Uterus (tissue), 4 donors: ENCODE data around the gene SHISA6. TPM values are rescaled to one million over a fixed set of nuclear protein-coding genes. Genes with fewer than 3 reads are reported as not detected.

Source experiments
- DNase-seq, 2 donors: peaks; one replicate each; pipeline ENCODE4 v3.0.0-alpha.2; 2019 to 2020
- H3K27ac ChIP-seq, 2 donors: fragments of 200-600 bp; sonication (generic); 1 replicate in 1 of 2; 2 replicates in 1 of 2; pipeline ENCODE4 v1.5.1; 2016 to 2018
- H3K27me3 ChIP-seq, 2 donors: fragments of 200-600 bp; sonication (generic); one replicate each; pipeline ENCODE4 v1.5.1; 2018 to 2019; ENCODE audit warnings: control low read depth in 1 of 2
- H3K36me3 ChIP-seq, 2 donors: fragments of 200-600 bp; sonication (generic); one replicate each; pipeline ENCODE4 v1.5.1; 2019; ENCODE audit warnings: control low read depth in 1 of 2
- H3K4me1 ChIP-seq, 2 donors: fragments of 200-600 bp; sonication (generic); one replicate each; pipeline ENCODE4 v1.5.1; 2018 to 2019; ENCODE audit warnings: control low read depth in 1 of 2
- H3K4me3 ChIP-seq, 2 donors: fragments of 200-600 bp; sonication (generic); 1 replicate in 1 of 2; 2 replicates in 1 of 2; pipeline ENCODE4 v1.5.1; 2018 to 2019; ENCODE audit warnings: mild to moderate bottlenecking in 1 of 2
- H3K9me3 ChIP-seq, 2 donors: fragments of 200-600 bp; sonication (generic); one replicate each; pipeline ENCODE4 v1.5.1; 2019; ENCODE audit warnings: control low read depth in 1 of 2
- POLR2A ChIP-seq, 2 donors: fragments of 450-650 bp; IDR thresholded peaks; one replicate each; pipeline ENCODE4 v1.6.1; 2016; ENCODE audit warnings: antibody characterized with exemption in 2 of 2, mild to moderate bottlenecking in 1 of 2, moderate library complexity in 1 of 2
- intact Hi-C: fragments of 100-400 bp; cut with DNase I; formaldehyde crosslinking; loops from one replicate; pipeline ENCODE4 v1.15.1; 2023; ENCODE audit warnings: low total_unique reads
- total RNA-seq, 4 donors: library from RNA; depleted of rRNA in 3 of 4; stranded (reverse); fragments of >200 nt in 3 of 4; gene quantifications; one replicate each; pipeline versions ENCODE4 v1.1.0 to v1.2.4, GENCODE V29; 2014 to 2023
- TF ChIP-seq, protein P1 (sequence below), 4 experiments: fragments of 200-600 bp in 2 of 4; fragments of 450-650 bp in 2 of 4; sonication (generic) in 2 of 4; IDR thresholded peaks; one replicate each; pipeline ENCODE4 v1.5.1; 2016 to 2019; ENCODE audit warnings: antibody characterized with exemption in 4 of 4, mild to moderate bottlenecking in 2 of 4, moderate library complexity in 1 of 4
- donor health status: DM: yes; HTN: yes; CAD: no.

SHISA6 gene
- total RNA-seq, 4 donors from 2014 or later: 0.18 to 3.7 (median 2.0) TPM; not detected in 1

DNA sequence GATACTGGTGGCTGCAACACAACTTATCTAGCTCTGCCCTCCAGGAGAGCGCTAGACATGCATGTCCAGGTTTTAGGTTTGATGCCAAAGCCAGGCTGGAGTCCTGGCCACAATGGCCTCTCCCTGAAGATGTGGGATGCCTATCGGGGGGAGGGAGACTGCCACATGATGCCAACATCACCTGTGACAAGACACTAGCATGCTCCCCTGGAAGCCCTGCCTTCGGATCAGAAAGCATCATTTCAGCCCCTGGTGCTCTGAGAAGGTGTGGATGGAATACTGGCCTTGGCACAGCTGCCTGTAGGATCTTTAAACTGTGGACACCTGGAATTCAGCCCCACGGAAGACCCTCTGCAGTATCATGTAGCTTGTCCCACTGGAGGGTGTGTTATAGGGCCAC lies 93.5 kb downstream of the SHISA6 start:
- no peak for DNase-seq
- H3K4me1 ChIP-seq: peaks cover 0 to 3% of the 10 kb centered on the region in 2 donors
- H3K4me3 ChIP-seq: no peak overlapping the region
- intact Hi-C loops: no loop called here
- H3K9me3 ChIP-seq: no peaks in the 10 kb centered on the region
- no peak for TF ChIP-seq POLR2A (IDR thresholded peaks at IDR 0.05)
- no peaks in the 10 kb centered on the region for H3K36me3 ChIP-seq
- H3K27ac ChIP-seq: no peak overlapping the region
- no peaks in the 10 kb centered on the region for H3K27me3 ChIP-seq

DNA sequence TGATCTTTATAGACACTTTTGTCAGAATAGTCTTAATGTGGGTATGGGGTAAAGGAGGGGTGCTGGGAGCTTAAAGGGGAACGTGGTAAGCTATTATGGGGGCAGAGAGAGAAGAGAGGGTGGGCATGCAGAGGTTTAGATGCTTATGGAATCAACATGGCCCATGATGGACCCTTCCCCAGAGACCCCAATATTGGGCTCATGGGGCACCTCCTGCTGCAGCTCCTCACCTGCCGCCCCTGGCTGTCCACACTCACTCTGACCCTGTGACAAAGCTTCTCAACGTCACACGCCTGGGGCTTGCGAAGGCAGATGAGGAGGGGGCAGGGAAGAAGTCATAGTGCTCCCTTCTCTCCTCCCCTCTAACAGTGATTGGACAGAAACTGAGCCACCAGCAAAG lies 95.3 kb downstream of the SHISA6 start:
- no peaks in the 10 kb centered on the region for H3K9me3 ChIP-seq
- no peak overlapping the region for H3K4me3 ChIP-seq
- no peak for DNase-seq
- no peak for TF ChIP-seq POLR2A (IDR thresholded peaks at IDR 0.05)
- TF ChIP-seq, protein P1, sequence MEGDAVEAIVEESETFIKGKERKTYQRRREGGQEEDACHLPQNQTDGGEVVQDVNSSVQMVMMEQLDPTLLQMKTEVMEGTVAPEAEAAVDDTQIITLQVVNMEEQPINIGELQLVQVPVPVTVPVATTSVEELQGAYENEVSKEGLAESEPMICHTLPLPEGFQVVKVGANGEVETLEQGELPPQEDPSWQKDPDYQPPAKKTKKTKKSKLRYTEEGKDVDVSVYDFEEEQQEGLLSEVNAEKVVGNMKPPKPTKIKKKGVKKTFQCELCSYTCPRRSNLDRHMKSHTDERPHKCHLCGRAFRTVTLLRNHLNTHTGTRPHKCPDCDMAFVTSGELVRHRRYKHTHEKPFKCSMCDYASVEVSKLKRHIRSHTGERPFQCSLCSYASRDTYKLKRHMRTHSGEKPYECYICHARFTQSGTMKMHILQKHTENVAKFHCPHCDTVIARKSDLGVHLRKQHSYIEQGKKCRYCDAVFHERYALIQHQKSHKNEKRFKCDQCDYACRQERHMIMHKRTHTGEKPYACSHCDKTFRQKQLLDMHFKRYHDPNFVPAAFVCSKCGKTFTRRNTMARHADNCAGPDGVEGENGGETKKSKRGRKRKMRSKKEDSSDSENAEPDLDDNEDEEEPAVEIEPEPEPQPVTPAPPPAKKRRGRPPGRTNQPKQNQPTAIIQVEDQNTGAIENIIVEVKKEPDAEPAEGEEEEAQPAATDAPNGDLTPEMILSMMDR (IDR thresholded peaks at IDR 0.05): no peak
- intact Hi-C loops: no loop called here
- peaks cover 0 to under 1% of the 10 kb centered on the region in 2 donors for H3K4me1 ChIP-seq
- H3K27me3 ChIP-seq: no peaks in the 10 kb centered on the region
- no peaks in the 10 kb centered on the region for H3K36me3 ChIP-seq
- H3K27ac ChIP-seq: no peak overlapping the region

- no peak overlapping the region for H3K27ac ChIP-seq
- no peaks in the 10 kb centered on the region for H3K27me3 ChIP-seq
- H3K4me1 ChIP-seq: no peaks in the 10 kb centered on the region
- no peak for DNase-seq
- no peaks in the 10 kb centered on the region for H3K9me3 ChIP-seq
- intact Hi-C loops: no loop called here
- no peak overlapping the region for H3K4me3 ChIP-seq
- no peak for TF ChIP-seq POLR2A (IDR thresholded peaks at IDR 0.05)
- TF ChIP-seq, protein P1 (IDR thresholded peaks at IDR 0.05): no peak
- H3K36me3 ChIP-seq: no peaks in the 10 kb centered on the region
Observed at GRCh38 chr17:11340803-11341202, 99.8 kb downstream of the SHISA6 start.

DNA sequence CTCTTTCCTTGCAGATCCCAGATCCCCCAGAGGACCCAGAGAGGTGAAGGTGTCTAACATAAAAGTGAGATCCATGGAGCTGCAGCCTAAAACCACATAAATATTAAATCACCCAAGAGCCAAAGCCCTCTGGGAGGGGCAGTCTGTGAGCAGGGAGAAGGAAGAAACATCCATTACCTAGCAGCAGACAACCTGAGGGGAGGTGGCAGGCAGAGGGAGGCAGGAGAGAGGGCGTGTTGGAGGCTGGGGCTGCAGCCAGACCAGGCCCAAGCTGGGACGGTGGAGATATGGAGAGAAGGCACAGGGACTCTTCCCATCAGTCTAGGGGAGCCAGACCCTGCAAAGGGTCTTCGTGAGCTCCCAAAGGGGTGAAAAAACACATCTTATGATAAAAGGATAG lies 101.1 kb downstream of the SHISA6 start:
- Histone ChIP-seq H3K36me3 (no peaks in the 10 kb centered on the region), H3K4me3 (no peak overlapping the region), H3K4me1 (no peaks in the 10 kb centered on the region), H3K27ac (no peak overlapping the region), H3K9me3 (no peaks in the 10 kb centered on the region), H3K27me3 (no peaks in the 10 kb centered on the region)
- no peak for TF ChIP-seq POLR2A (IDR thresholded peaks at IDR 0.05)
- TF ChIP-seq, protein P1 (IDR thresholded peaks at IDR 0.05): no peak
- no peak for DNase-seq
- intact Hi-C loops: no loop called here

GRCh38 chr17:11349106-11349505 lies 108.1 kb downstream of the SHISA6 start:
- H3K27me3 ChIP-seq: no peaks in the 10 kb centered on the region
- H3K4me3 ChIP-seq: no peak overlapping the region
- H3K9me3 ChIP-seq: no peaks in the 10 kb centered on the region
- H3K27ac ChIP-seq: peak overlapping the region; percentile 52 to 76
- no peak for TF ChIP-seq POLR2A (IDR thresholded peaks at IDR 0.05)
- TF ChIP-seq, protein P1 (IDR thresholded peaks at IDR 0.05): no peak
- no peak for DNase-seq
- intact Hi-C loops: no loop called here
- H3K36me3 ChIP-seq: no peaks in the 10 kb centered on the region
- H3K4me1 ChIP-seq: peaks cover 0 to 2% of the 10 kb centered on the region in 2 donors

DNA sequence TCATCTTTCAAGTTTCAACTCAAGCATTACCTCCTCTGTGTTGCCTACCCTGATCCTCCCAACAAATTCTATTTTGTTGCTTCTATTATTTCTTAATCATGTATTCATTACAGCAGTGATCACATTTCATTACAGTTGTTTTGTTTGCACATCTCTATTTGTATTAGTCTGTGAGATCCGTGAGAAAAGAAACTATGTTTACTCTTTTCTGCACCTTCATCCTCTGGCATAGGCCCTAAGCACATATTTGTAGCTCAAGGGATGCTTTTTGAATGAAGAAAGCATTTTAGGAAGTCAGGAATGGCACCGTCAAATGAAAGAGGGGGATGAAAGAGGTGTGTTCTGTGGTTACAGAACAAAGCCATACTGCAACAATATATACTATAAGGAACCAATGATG lies 110.5 kb downstream of the SHISA6 start:
- H3K9me3 ChIP-seq: no peaks in the 10 kb centered on the region
- no peak for DNase-seq
- no peaks in the 10 kb centered on the region for H3K27me3 ChIP-seq
- H3K4me3 ChIP-seq: no peak overlapping the region
- H3K36me3 ChIP-seq: no peaks in the 10 kb centered on the region
- intact Hi-C loops: no loop called here
- TF ChIP-seq, protein P1 (IDR thresholded peaks at IDR 0.05): no peak
- no peak for TF ChIP-seq POLR2A (IDR thresholded peaks at IDR 0.05)
- H3K4me1 ChIP-seq: peaks cover 0 to 2% of the 10 kb centered on the region in 2 donors
- H3K27ac ChIP-seq: no peak overlapping the region
